Activated T-helper 1 cell treated with anti-CD3 and anti-CD28 coated beads, Interleukin-2, amount 50 U/mL, for 16 hours (primary cell): ENCODE results near the gene IFNL4.

Source experiments
- DNase-seq, 2 donors: peaks; one replicate each; pipeline ENCODE4 v3.0.0-alpha.2; 2020; ENCODE audit warnings: low read depth in 1 of 2, low spot score in 1 of 2

Gene IFNL4

GRCh38 chr19:39196320-39196719 is 52.3 kb downstream of the IFNL4 start:
- no peak for DNase-seq
